SK-N-SH (cell line): Measurements from ENCODE around the gene TRIM44. TPM values are rescaled to one million over a fixed set of nuclear protein-coding genes. Genes with fewer than 3 reads are reported as not detected.

Experiments
- CTCF ChIA-PET: fragments of 300-600, 350-600 bp; formaldehyde crosslinking; extraction: SDS; loops from one replicate; lab custom pipeline; 2021; lab: Yijun Ruan, JAX
- POLR2A ChIA-PET: fragments of 350-600 bp; sonication (Branson Sonifier 250); formaldehyde crosslinking; extraction: SDS; loops from one replicate; lab custom pipeline; 2020; ENCODE audit warnings: antibody characterized with exemption, inconsistent platforms; lab: Yijun Ruan, JAX
- DNase-seq: peaks from one replicate; pipeline ENCODE4 v3.0.0; 2012
- H2AFZ ChIP-seq: fragments of 200-600 bp; sonication (generic); 2 replicates; pipeline ENCODE4 v1.8.1; 2016; ENCODE audit warnings: antibody characterized with exemption, mild to moderate bottlenecking, low read depth
- H3F3A ChIP-seq: fragments of 200-600 bp; sonication (generic); replicated peaks from 2 replicates; pipeline ENCODE3; 2016; ENCODE audit warnings: antibody characterized with exemption, mild to moderate bottlenecking; ENCODE audit not compliant: insufficient read depth
- H3K27ac ChIP-seq, 2 experiments: fragments of 200-500 bp in 1 of 2; fragments of 200-600 bp in 1 of 2; sonication (Bioruptor generic) in 1 of 2; sonication (generic), shearing (Covaris generic) in 1 of 2; 2 replicates each; pipeline versions ENCODE4 v1.5.1 to v1.6.1; 2014 to 2016; ENCODE audit warnings: low read depth in 2 of 2, inconsistent platforms in 1 of 2, low read length in 1 of 2, mild to moderate bottlenecking in 1 of 2, mixed read lengths in 1 of 2
- H3K27me3 ChIP-seq: fragments of 200-600 bp; sonication (generic), shearing (Covaris generic); 2 replicates; pipeline ENCODE4 v1.6.1; 2016; ENCODE audit warnings: mixed run types; ENCODE audit not compliant: insufficient read depth
- H3K36me3 ChIP-seq, 2 experiments: fragments of 200-500 bp in 1 of 2; fragments of 200-600 bp in 1 of 2; sonication (Bioruptor generic) in 1 of 2; sonication (generic) in 1 of 2; replicated peaks in 1 of 2; 2 replicates each; pipeline versions ENCODE3 to v1.5.1; 2014 to 2016; ENCODE audit warnings: low read length in 1 of 2, mild to moderate bottlenecking in 1 of 2; ENCODE audit not compliant: insufficient read depth in 2 of 2, control insufficient read depth in 1 of 2
- H3K4me1 ChIP-seq, 2 experiments: fragments of 200-500 bp in 1 of 2; fragments of 200-600 bp in 1 of 2; sonication (Bioruptor generic) in 1 of 2; sonication (generic), shearing (Covaris generic) in 1 of 2; 2 replicates each; pipeline versions ENCODE4 v1.5.1 to v1.6.1; 2014 to 2016; ENCODE audit warnings: low read depth in 1 of 2, low read length in 1 of 2, mixed run types in 1 of 2; ENCODE audit not compliant: insufficient read depth in 2 of 2, control insufficient read depth in 1 of 2
- H3K4me2 ChIP-seq: fragments of 200-600 bp; sonication (generic), shearing (Covaris generic); 2 replicates; pipeline ENCODE4 v1.6.1; 2017; ENCODE audit warnings: mixed run types
- H3K4me3 ChIP-seq, 2 experiments: fragments of 200-500 bp in 1 of 2; fragments of 200-600 bp in 1 of 2; sonication (Bioruptor generic) in 1 of 2; sonication (generic), shearing (Covaris generic) in 1 of 2; 2 replicates each; pipeline versions ENCODE4 v1.5.1 to v1.8.1; 2014 to 2016; ENCODE audit warnings: low read depth in 2 of 2, inconsistent platforms in 1 of 2, low read length in 1 of 2, mild to moderate bottlenecking in 1 of 2, mixed read lengths in 1 of 2, moderate library complexity in 1 of 2
- H3K79me2 ChIP-seq: fragments of 200-600 bp; sonication (generic); 2 replicates; pipeline ENCODE4 v1.8.1; 2017; ENCODE audit warnings: mild to moderate bottlenecking; ENCODE audit not compliant: insufficient read depth
- H3K9ac ChIP-seq: fragments of 200-600 bp; sonication (generic); 2 replicates; pipeline ENCODE4 v1.6.1; 2017; ENCODE audit warnings: mixed run types
- H3K9me2 ChIP-seq: fragments of 200-600 bp; sonication (generic); 2 replicates; pipeline ENCODE4 v1.6.1; 2017; ENCODE audit warnings: mixed run types
- H3K9me3 ChIP-seq: fragments of 200-600 bp; sonication (generic); 2 replicates; pipeline ENCODE4 v1.6.1; 2017; ENCODE audit warnings: mixed run types, mild to moderate bottlenecking, moderate library complexity
- H4K20me1 ChIP-seq: fragments of 200-600 bp; sonication (generic); 2 replicates; pipeline ENCODE4 v1.6.1; 2017; ENCODE audit warnings: mild to moderate bottlenecking, mixed run types; ENCODE audit not compliant: insufficient read depth
- CHD2 ChIP-seq: fragments of 150-350 bp; IDR thresholded peaks from 2 replicates; pipeline ENCODE4 v1.6.1; 2018; ENCODE audit warnings: low read length; ENCODE audit not compliant: partially characterized antibody
- EZH2phosphoT487 ChIP-seq: fragments of 200-600 bp; sonication (generic); IDR thresholded peaks from 2 replicates; pipeline ENCODE4 v1.6.1; 2017; ENCODE audit warnings: low read depth, mixed run types, mild to moderate bottlenecking, antibody characterized with exemption, moderate library complexity, borderline replicate concordance
- FOXJ3 ChIP-seq: sonication (generic); formaldehyde crosslinking; IDR thresholded peaks from 2 replicates; pipeline ENCODE4 v1.5.1; 2020; ENCODE audit warnings: mild to moderate bottlenecking, missing genetic modification reagents
- GATA2 ChIP-seq: sonication (generic); formaldehyde crosslinking; IDR thresholded peaks from 2 replicates; pipeline ENCODE4 v1.5.0; 2020; ENCODE audit warnings: mild to moderate bottlenecking, missing genetic modification reagents
- JUND ChIP-seq: IDR thresholded peaks from 2 replicates; pipeline ENCODE4 v1.4.0; 2012
- MEF2A ChIP-seq: IDR thresholded peaks from 2 replicates; pipeline ENCODE4 v1.4.0; 2012; ENCODE audit warnings: low read depth, borderline replicate concordance
- MXI1 ChIP-seq: IDR thresholded peaks from 2 replicates; pipeline ENCODE4 v1.6.1; 2012; ENCODE audit warnings: mild to moderate bottlenecking, low read depth, low read length, improper control_type of control experiment
- NFIC ChIP-seq: IDR thresholded peaks from 2 replicates; pipeline ENCODE4 v1.4.0; 2012; ENCODE audit warnings: borderline replicate concordance
- NRF1 ChIP-seq: IDR thresholded peaks from 2 replicates; pipeline ENCODE4 v1.6.1; 2012; ENCODE audit warnings: low read depth, mild to moderate bottlenecking, low read length
- RAD21 ChIP-seq: IDR thresholded peaks from 2 replicates; pipeline ENCODE4 v1.6.1; 2012; ENCODE audit warnings: mild to moderate bottlenecking, low read length
- RCOR1 ChIP-seq: fragments of 150-350 bp; IDR thresholded peaks from 2 replicates; pipeline ENCODE4 v1.6.1; 2017; ENCODE audit warnings: antibody characterized with exemption, low read length
- RFX5 ChIP-seq: IDR thresholded peaks from 2 replicates; pipeline ENCODE4 v1.6.1; 2012; ENCODE audit warnings: mild to moderate bottlenecking, improper control_type of control experiment, low read length
- RXRA ChIP-seq: IDR thresholded peaks from 2 replicates; pipeline ENCODE4 v1.4.0; 2012; ENCODE audit warnings: low read depth, mild to moderate bottlenecking, borderline replicate concordance
- SMC3 ChIP-seq: IDR thresholded peaks from 2 replicates; pipeline ENCODE4 v1.6.1; 2012; ENCODE audit warnings: low read depth, low read length, improper control_type of control experiment
- TAF1 ChIP-seq: IDR thresholded peaks from 2 replicates; pipeline ENCODE4 v1.6.1; 2012; ENCODE audit warnings: low read depth, mild to moderate bottlenecking, low read length, moderate library complexity, borderline replicate concordance
- USF2 ChIP-seq: fragments of 150-350 bp; IDR thresholded peaks from 2 replicates; pipeline ENCODE4 v1.6.1; 2017; ENCODE audit warnings: antibody characterized with exemption, low read length, low read depth, borderline replicate concordance
- YY1 ChIP-seq: IDR thresholded peaks from 2 replicates; pipeline ENCODE4 v1.4.0; 2012; ENCODE audit warnings: low read depth, mild to moderate bottlenecking
- WGBS: methylation state at CpG from one replicate; pipeline ENCODE4 v1.1.6; 2017; ENCODE audit warnings: low lambda C conversion rate; 5-methylcytosine and 5-hydroxymethylcytosine counted together
- polyA plus RNA-seq, 3 experiments: library from polyadenylated mRNA; depleted of rRNA; stranded (reverse); fragments of >200 nt; gene quantifications; 2 replicates each; pipeline ENCODE4 v1.2.3, GENCODE V29; 2012
- TF ChIP-seq, protein P1 (sequence below): IDR thresholded peaks from 2 replicates; pipeline ENCODE4; 2012

TRIM44 gene
- polyA plus RNA-seq, 1 of the 3 experiments (the other 2 are of a cell fraction): 34.1 TPM

- H3K36me3 ChIP-seq: no peaks in the 10 kb centered on the region
- no peaks in the 10 kb centered on the region for H3K79me2 ChIP-seq
- no peak overlapping the region for H3K4me3 ChIP-seq
- H3K4me2 ChIP-seq: no peak overlapping the region
- H3K27me3 ChIP-seq: no peaks in the 10 kb centered on the region
- H3K4me1 ChIP-seq: peaks cover 0 to 10% of the 10 kb centered on the region in 2 experiments; a peak in 2 of 4 replicates
- H2AFZ ChIP-seq: no peak overlapping the region
- 87% methylated on average over 9 of the region's 9 CpGs for WGBS
- H3K9me2 ChIP-seq: no peaks in the 10 kb centered on the region
- no peak for TF ChIP-seq GATA2 (CRISPR knock-in tag)
- TF ChIP-seq, protein P1, sequence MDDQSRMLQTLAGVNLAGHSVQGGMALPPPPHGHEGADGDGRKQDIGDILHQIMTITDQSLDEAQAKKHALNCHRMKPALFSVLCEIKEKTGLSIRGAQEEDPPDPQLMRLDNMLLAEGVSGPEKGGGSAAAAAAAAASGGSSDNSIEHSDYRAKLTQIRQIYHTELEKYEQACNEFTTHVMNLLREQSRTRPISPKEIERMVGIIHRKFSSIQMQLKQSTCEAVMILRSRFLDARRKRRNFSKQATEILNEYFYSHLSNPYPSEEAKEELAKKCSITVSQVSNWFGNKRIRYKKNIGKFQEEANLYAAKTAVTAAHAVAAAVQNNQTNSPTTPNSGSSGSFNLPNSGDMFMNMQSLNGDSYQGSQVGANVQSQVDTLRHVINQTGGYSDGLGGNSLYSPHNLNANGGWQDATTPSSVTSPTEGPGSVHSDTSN: no peak
- TF ChIP-seq MEF2A: no peak
- no peak for TF ChIP-seq CHD2
- no peaks in the 10 kb centered on the region for H4K20me1 ChIP-seq
- CTCF ChIA-PET: interaction anchor here (1.0 to 1.6 kb wide), 2 partner anchors 13 to 19 kb away, joined by 3 read pairs; no protein-coding TSS in a partner anchor
- no peak overlapping the region for H3K9ac ChIP-seq
- DNase-seq: no peak
- H3K27ac ChIP-seq: no peak overlapping the region
- POLR2A ChIA-PET: no interaction called here
- H3K9me3 ChIP-seq: no peaks in the 10 kb centered on the region
- H3F3A ChIP-seq: no peaks in the 10 kb centered on the region
These were observed 22.9 kb upstream of the TRIM44 start for GRCh38 chr11:35639591-35640179.

DNA sequence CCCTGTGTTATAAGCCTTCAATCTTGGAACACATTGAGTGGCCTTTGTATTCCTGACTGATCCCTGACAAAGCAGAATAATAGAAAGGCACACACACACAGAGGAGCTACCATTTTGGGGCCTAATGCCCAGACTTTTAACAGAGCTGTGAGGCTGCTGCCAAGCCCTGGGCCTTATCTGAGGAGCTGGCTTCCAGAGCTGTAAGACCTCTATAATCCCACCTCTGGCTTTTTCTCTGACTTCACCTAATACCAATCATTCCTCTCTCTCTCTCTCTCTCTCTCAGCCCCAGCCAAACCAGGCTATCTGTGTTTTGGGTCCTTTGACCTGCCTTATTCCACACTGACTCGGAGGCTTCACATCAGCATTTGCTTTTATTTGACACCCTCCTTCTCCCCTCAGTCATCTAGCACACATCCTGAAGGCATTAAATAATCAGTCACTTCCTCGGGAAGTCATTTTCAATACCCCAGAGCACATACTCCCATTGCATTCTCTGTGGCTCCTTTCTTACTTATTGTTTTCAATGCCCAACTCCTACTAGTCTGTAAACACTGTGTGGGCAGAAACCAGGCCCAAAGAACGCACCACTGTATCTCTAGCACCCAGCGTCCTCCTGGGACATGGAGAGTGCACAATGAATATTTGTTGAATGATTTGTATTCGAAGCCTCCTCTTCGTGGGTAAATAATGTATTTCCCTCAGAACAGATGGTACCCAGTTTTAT lies 21.2 kb upstream of the TRIM44 start:
- Histone ChIP-seq H3F3A (no peaks in the 10 kb centered on the region), H3K27ac (no peak overlapping the region), H3K27me3 (no peaks in the 10 kb centered on the region), H3K4me2 (no peak overlapping the region), H3K79me2 (no peaks in the 10 kb centered on the region), H3K9ac (no peak overlapping the region), H4K20me1 (no peaks in the 10 kb centered on the region), H3K9me2 (no peaks in the 10 kb centered on the region), H2AFZ (no peak overlapping the region), H3K9me3 (no peaks in the 10 kb centered on the region), H3K36me3 (no peaks in the 10 kb centered on the region), H3K4me1 (peaks cover 0 to 10% of the 10 kb centered on the region in 2 experiments; a peak in 2 of 4 replicates), H3K4me3 (no peak overlapping the region)
- DNase-seq: no peak
- TF ChIP-seq NRF1 (no peak), MXI1 (no peak), USF2 (no peak), FOXJ3 (CRISPR knock-in tag) (no peak), RFX5 (no peak), RAD21 (no peak), TAF1 (no peak), SMC3 (no peak), EZH2phosphoT487 (no peak), CHD2 (no peak), RCOR1 (no peak), YY1 (no peak), RXRA (no peak), GATA2 (CRISPR knock-in tag) (no peak), NFIC (no peak), JUND (no peak)
- CTCF ChIA-PET: interaction anchor here (0.6 kb wide), 1 partner anchor 1608 kb away, joined by 3 read pairs; no protein-coding TSS in a partner anchor
- POLR2A ChIA-PET: no interaction called here
- 83% methylated on average over 6 of the region's 6 CpGs for WGBS
